IMR-90 (cell line): ENCODE results near the gene PXK. TPM values are rescaled to one million over a fixed set of nuclear protein-coding genes. Genes with fewer than 3 reads are reported as not detected.

Source experiments
- ATAC-seq: fragments of 200-7000 bp; cut with Tn5 transposase; 2 replicates; pipeline ENCODE4 v1.9.1; 2020; ENCODE audit warnings: low read depth, mild to moderate bottlenecking, moderate library complexity
- BruUV-seq: library from RNA; stranded (reverse); fragments of 400-500 nt; replicated peaks from 2 replicates; lab custom pipeline; 2021; lab: Mats Ljungman, UMichigan
- CTCF ChIA-PET: fragments of 300-600 bp; formaldehyde crosslinking; extraction: SDS; loops from one replicate; lab custom pipeline; 2021; ENCODE audit warnings: antibody characterized with exemption; lab: Yijun Ruan, JAX
- POLR2A ChIA-PET: fragments of 300-600 bp; sonication (Branson Sonifier 250); formaldehyde crosslinking; loops from one replicate; lab custom pipeline; 2022; ENCODE audit warnings: antibody characterized with exemption; ENCODE audit not compliant: unreplicated experiment; lab: Charles Lee
- DNase-seq: peaks from one replicate; pipeline ENCODE4 v3.0.0; 2013
- H2AFZ ChIP-seq: replicated peaks from 2 replicates; pipeline ENCODE3; 2013; ENCODE audit warnings: low read length, mild to moderate bottlenecking; ENCODE audit not compliant: poor library complexity
- H2AK5ac ChIP-seq: 2 replicates; pipeline ENCODE4 v1.6.1; 2013; ENCODE audit warnings: low read depth, low read length, inconsistent platforms
- H2AK9ac ChIP-seq: replicated peaks from 2 replicates; pipeline ENCODE3; 2013; ENCODE audit warnings: mild to moderate bottlenecking, low read depth, low read length, moderate library complexity; ENCODE audit not compliant: poor library complexity
- H2BK120ac ChIP-seq: 2 replicates; pipeline ENCODE4 v1.6.1; 2013; ENCODE audit warnings: low read depth, low read length, inconsistent platforms
- H2BK15ac ChIP-seq: 3 replicates; pipeline ENCODE4 v1.6.1; 2013; ENCODE audit warnings: low read depth, low read length, inconsistent platforms
- H2BK20ac ChIP-seq: 2 replicates; pipeline ENCODE4 v1.6.1; 2013; ENCODE audit warnings: low read depth, mild to moderate bottlenecking, inconsistent platforms, low read length, moderate library complexity
- H2BK5ac ChIP-seq: 2 replicates; pipeline ENCODE4 v1.6.1; 2013; ENCODE audit warnings: mild to moderate bottlenecking, low read depth, low read length, inconsistent platforms; ENCODE audit not compliant: poor library complexity, severe bottlenecking
- H3K14ac ChIP-seq: replicated peaks from 2 replicates; pipeline ENCODE4 v1.6.1; 2013; ENCODE audit warnings: low read depth, low read length, inconsistent platforms
- H3K18ac ChIP-seq: 2 replicates; pipeline ENCODE4 v1.6.1; 2013; ENCODE audit warnings: low read depth, low read length, control low read depth
- H3K23ac ChIP-seq: 2 replicates; pipeline ENCODE4 v1.6.1; 2013; ENCODE audit warnings: low read depth, low read length, inconsistent platforms
- H3K27ac ChIP-seq: 2 replicates; pipeline ENCODE4 v1.5.1; 2013; ENCODE audit warnings: mild to moderate bottlenecking, control low read depth, low read length; ENCODE audit not compliant: insufficient read depth
- H3K27me3 ChIP-seq: 2 replicates; pipeline ENCODE4 v1.6.1; 2013; ENCODE audit warnings: low read length; ENCODE audit not compliant: control insufficient read depth, insufficient read depth
- H3K36me3 ChIP-seq: 2 replicates; pipeline ENCODE4 v1.6.1; 2013; ENCODE audit warnings: low read length, mixed read lengths; ENCODE audit not compliant: control insufficient read depth, insufficient read depth
- H3K4ac ChIP-seq: 2 replicates; pipeline ENCODE4 v1.6.1; 2013; ENCODE audit warnings: low read depth, low read length, inconsistent platforms
- H3K4me1 ChIP-seq: 2 replicates; pipeline ENCODE4 v1.6.1; 2013; ENCODE audit warnings: low read length, mixed read lengths; ENCODE audit not compliant: control insufficient read depth, insufficient read depth
- H3K4me2 ChIP-seq: 2 replicates; pipeline ENCODE4 v1.6.1; 2013; ENCODE audit warnings: low read depth, mild to moderate bottlenecking, control low read depth, low read length, moderate library complexity
- H3K4me3 ChIP-seq: 2 replicates; pipeline ENCODE4 v1.5.1; 2013; ENCODE audit warnings: low read depth, mild to moderate bottlenecking, control low read depth, low read length, moderate library complexity; ENCODE audit not compliant: insufficient read depth
- H3K56ac ChIP-seq: 2 replicates; pipeline ENCODE4 v1.6.1; 2013; ENCODE audit warnings: low read length, inconsistent platforms; ENCODE audit not compliant: insufficient read depth; ENCODE audit errors: extremely low read depth
- H3K79me1 ChIP-seq, 2 experiments: 2 replicates each; pipeline ENCODE4 v1.6.1; 2013; ENCODE audit warnings: low read length in 2 of 2, inconsistent platforms in 1 of 2, low read depth in 1 of 2
- H3K9ac ChIP-seq: 2 replicates; pipeline ENCODE4 v1.6.1; 2013; ENCODE audit warnings: low read depth, low read length, control low read depth
- H3K9me1 ChIP-seq: 2 replicates; pipeline ENCODE4 v1.6.1; 2013; ENCODE audit warnings: low read length, inconsistent platforms; ENCODE audit not compliant: insufficient read depth
- H3K9me3 ChIP-seq: 2 replicates; pipeline ENCODE4 v1.6.1; 2013; ENCODE audit warnings: low read length; ENCODE audit not compliant: control insufficient read depth, insufficient read depth
- H4K20me1 ChIP-seq: 2 replicates; pipeline ENCODE4 v1.6.1; 2013; ENCODE audit warnings: low read length, inconsistent platforms; ENCODE audit not compliant: insufficient read depth
- H4K5ac ChIP-seq: 2 replicates; pipeline ENCODE4 v1.6.1; 2013; ENCODE audit warnings: mild to moderate bottlenecking, low read depth, low read length, control low read depth
- H4K8ac ChIP-seq, 2 experiments: 2 replicates each; pipeline ENCODE4 v1.6.1; 2013; ENCODE audit warnings: low read depth in 2 of 2, low read length in 2 of 2, control low read depth in 1 of 2, inconsistent platforms in 1 of 2
- H4K91ac ChIP-seq: 2 replicates; pipeline ENCODE4 v1.6.1; 2013; ENCODE audit warnings: low read depth, low read length, inconsistent platforms; ENCODE audit not compliant: insufficient read depth
- BHLHE40 ChIP-seq: fragments of 150-350 bp; IDR thresholded peaks from 2 replicates; pipeline ENCODE4 v1.6.1; 2016; ENCODE audit warnings: mild to moderate bottlenecking, low read depth, low read length
- CEBPB ChIP-seq: IDR thresholded peaks from 2 replicates; pipeline ENCODE4 v1.6.1; 2012; ENCODE audit warnings: low read depth, low read length, improper control_type of control experiment
- CHD1 ChIP-seq: IDR thresholded peaks from 2 replicates; pipeline ENCODE4 v1.6.1; 2012; ENCODE audit warnings: low read depth, low read length, improper control_type of control experiment
- CTCF ChIP-seq: conservative IDR thresholded peaks from 2 replicates; pipeline ENCODE4 v1.5.1; 2012; ENCODE audit warnings: mild to moderate bottlenecking, low read depth, low read length, improper control_type of control experiment
- FOS ChIP-seq: fragments of 150-350 bp; IDR thresholded peaks from 2 replicates; pipeline ENCODE4 v1.6.1; 2016; ENCODE audit warnings: low read depth, low read length
- MAFK ChIP-seq: IDR thresholded peaks from 2 replicates; pipeline ENCODE4 v1.6.1; 2012; ENCODE audit warnings: low read depth, low read length, improper control_type of control experiment
- MAZ ChIP-seq: IDR thresholded peaks from 2 replicates; pipeline ENCODE4 v1.6.1; 2012; ENCODE audit warnings: low read depth, mild to moderate bottlenecking, low read length, improper control_type of control experiment, moderate library complexity, borderline replicate concordance
- MXI1 ChIP-seq: IDR thresholded peaks from 2 replicates; pipeline ENCODE4 v1.6.1; 2012; ENCODE audit warnings: low read depth, mild to moderate bottlenecking, low read length, moderate library complexity, borderline replicate concordance
- NFE2L2 ChIP-seq: fragments of 150-350 bp; IDR thresholded peaks from 2 replicates; pipeline ENCODE4 v1.6.1; 2016; ENCODE audit warnings: low read depth, mild to moderate bottlenecking, low read length
- POLR2A ChIP-seq: IDR thresholded peaks from 2 replicates; pipeline ENCODE4 v1.6.1; 2012; ENCODE audit warnings: mild to moderate bottlenecking, low read depth, low read length
- RAD21 ChIP-seq: IDR thresholded peaks from 2 replicates; pipeline ENCODE4 v1.6.1; 2012; ENCODE audit warnings: low read length, improper control_type of control experiment
- RCOR1 ChIP-seq: IDR thresholded peaks from 2 replicates; pipeline ENCODE4 v1.6.1; 2012; ENCODE audit warnings: mild to moderate bottlenecking, low read length, improper control_type of control experiment; ENCODE audit not compliant: insufficient replicate concordance
- RFX5 ChIP-seq: IDR thresholded peaks from 2 replicates; pipeline ENCODE4 v1.8.0; 2012; ENCODE audit warnings: low read depth, mild to moderate bottlenecking, low read length, moderate library complexity
- SMC3 ChIP-seq: fragments of 150-350 bp; IDR thresholded peaks from 2 replicates; pipeline ENCODE4 v1.6.1; 2016; ENCODE audit warnings: low read depth, mild to moderate bottlenecking, antibody characterized with exemption, low read length, moderate library complexity
- USF2 ChIP-seq: fragments of 150-350 bp; IDR thresholded peaks from 2 replicates; pipeline ENCODE4 v1.6.1; 2017; ENCODE audit warnings: mild to moderate bottlenecking, antibody characterized with exemption, low read length, low read depth
- WGBS, 2 experiments: methylation state at CpG; one replicate each; pipeline versions ENCODE4 v1.1.5 to v1.1.7; 2013; ENCODE audit warnings: missing lambda C conversion rate in 2 of 2; ENCODE audit not compliant: insufficient read length in 1 of 2; ENCODE audit errors: extremely low coverage in 2 of 2; 5-methylcytosine and 5-hydroxymethylcytosine counted together
- dilution Hi-C: fragments of 300-500 bp; cut with HindIII; formaldehyde crosslinking; loops from one replicate; pipeline ENCODE4 v1.14.3; 2018; ENCODE audit warnings: low sequenced_read_pairs; ENCODE audit not compliant: unreplicated experiment
- in situ Hi-C: fragments of 300-500 bp; cut with MboI; formaldehyde crosslinking; loops from 3 replicates; pipeline ENCODE4 v1.14.3; 2019; ENCODE audit warnings: low sequenced_read_pairs, inconsistent platforms, mixed read lengths
- intact Hi-C: fragments of 100-400 bp; cut with micrococcal nuclease; formaldehyde crosslinking; loops from 2 replicates; pipeline ENCODE4 v1.10.0; 2022
- polyA plus RNA-seq, 3 experiments: library from polyadenylated mRNA; depleted of rRNA; stranded (reverse); fragments of >200 nt; gene quantifications; 2 replicates each; pipeline ENCODE4 v1.2.3, GENCODE V29; 2012; ENCODE audit warnings: low replicate concordance in 1 of 3
- total RNA-seq: library from RNA; depleted of rRNA; stranded (reverse); fragments of >200 nt; gene quantifications from 2 replicates; pipeline ENCODE4 v1.2.3, GENCODE V29; 2012

Gene PXK
- total and polyA plus RNA-seq, 2 of the 4 experiments (the other 2 are of a cell fraction), result 14.3 to 17.7 TPM

- Histone ChIP-seq H3K27me3 (no peaks in the 10 kb centered on the region), H2BK15ac (peak within 1 kb of the TSS; percentile 89; the same call in 2 of the 3 replicates), H4K5ac (peak within 1 kb of the TSS; percentile 91), H2AFZ (peak within 1 kb of the TSS; percentile 100), H4K20me1 (peaks cover 4% of the 10 kb centered on the region; the same call in 1 of the 2 replicates), H3K9me1 (peaks cover 6% of the 10 kb centered on the region), H2AK9ac (peak within 1 kb of the TSS; percentile 98), H2BK20ac (peak within 1 kb of the TSS; percentile 91), H3K9ac (peak within 1 kb of the TSS; percentile 97), H2BK120ac (peak within 1 kb of the TSS; percentile 93), H3K14ac (peak within 1 kb of the TSS; percentile 96), H4K91ac (peak within 1 kb of the TSS; percentile 99), H3K18ac (peak within 1 kb of the TSS; percentile 95), H2AK5ac (peak within 1 kb of the TSS; percentile 88), H3K27ac (peak within 1 kb of the TSS; percentile 98), H3K79me1 (peaks cover 17 to 26% of the 10 kb centered on the region in 2 experiments; a peak in 3 of 4 replicates), H3K56ac (peak within 1 kb of the TSS; percentile 93), H3K4ac (peak within 1 kb of the TSS; percentile 96), H4K8ac (peak within 1 kb of the TSS; percentile 90 to 98), H3K4me3 (peak within 1 kb of the TSS; percentile 92), H3K36me3 (peaks cover 21% of the 10 kb centered on the region), H3K4me2 (peak within 1 kb of the TSS; percentile 91), H2BK5ac (peak within 1 kb of the TSS; percentile 98), H3K9me3 (no peaks in the 10 kb centered on the region), H3K4me1 (peaks cover 12% of the 10 kb centered on the region), H3K23ac (peak within 1 kb of the TSS; percentile 94)
- intact Hi-C loops, result loop anchor here (2.0 kb wide), 2 partner anchors 59 to 99 kb away; partner anchors contain the start of gene KCTD6
- WGBS, 2 experiments, result 0% methylated on average over 15 of the region's 67 CpGs; no CpG with 5 or more reads in 1 of the 2 experiments
- ATAC-seq, result peak; percentile 91
- dilution Hi-C loops, result no loop called here
- CTCF ChIA-PET, result no interaction called here
- in situ Hi-C loops, result no loop called here
- no TSS peak for BruUV-seq
- POLR2A ChIA-PET, result interaction anchor here (0.6 kb wide), 1 partner anchor 24 kb away, joined by 3 read pairs; no protein-coding TSS in a partner anchor
- peak; percentile 86 for DNase-seq
- no peak for TF ChIP-seq RCOR1
- peak; percentile 38; the same call in 1 of the 2 replicates for TF ChIP-seq MAZ
- 0 out of 2 replicates have a peak, but pooled peaks have one; percentile 31 for TF ChIP-seq USF2
- no peak for TF ChIP-seq SMC3
- peak; percentile 42; the same call in 1 of the 2 replicates for TF ChIP-seq MXI1
- TF ChIP-seq CTCF, result no peak
- no peak for TF ChIP-seq MAFK
- no peak for TF ChIP-seq CHD1
- TF ChIP-seq CEBPB, result no peak
- peak; percentile 62; the same call in 1 of the 2 replicates for TF ChIP-seq POLR2A
- TF ChIP-seq RFX5, result no peak
- TF ChIP-seq FOS, result no peak
- 0 out of 2 replicates have a peak, but pooled peaks have one; percentile 7 for TF ChIP-seq RAD21
- TF ChIP-seq NFE2L2, result no peak
- peak; percentile 73 for TF ChIP-seq BHLHE40
These were observed 100.9 kb downstream of the PXK start, which contains the start of gene PDHB for GRCh38 chr3:58433400-58434167. TSS of gene PDHB (minus strand) at chr3:58433832. CDS start at chr3:58433809, 23 bp downstream.
